Thymus (tissue), 11 donors: ENCODE results near the gene NHLRC3. TPM values are rescaled to one million over a fixed set of nuclear protein-coding genes. Genes with fewer than 3 reads are reported as not detected.
"Not testable (repeated sequence)": the region's sequence is repeated elsewhere in the genome, so short reads cannot be mapped to it uniquely, and the experiment has no call there.

Source experiments
- DNase-seq, 9 donors: peaks; one replicate each; pipeline ENCODE4 v3.0.0-alpha.2; 2013; ENCODE audit warnings: low spot score in 9 of 9, low read depth in 6 of 9, missing footprints in 1 of 9
- H3K27ac ChIP-seq, 2 donors: one replicate each; pipeline ENCODE4 v1.5.1; 2013; ENCODE audit warnings: control low read depth in 1 of 2, low read depth in 1 of 2, low read length in 1 of 2, mild to moderate bottlenecking in 1 of 2, moderate library complexity in 1 of 2
- H3K27me3 ChIP-seq, 2 donors: one replicate each; pipeline ENCODE4 v1.5.1; 2013; ENCODE audit warnings: low read length in 1 of 2; ENCODE audit not compliant: control insufficient read depth in 2 of 2, insufficient read depth in 1 of 2
- H3K36me3 ChIP-seq, 2 donors: one replicate each; pipeline ENCODE4 v1.5.1; 2013; ENCODE audit warnings: low read length in 1 of 2, mild to moderate bottlenecking in 1 of 2, moderate library complexity in 1 of 2; ENCODE audit not compliant: control insufficient read depth in 2 of 2, insufficient read depth in 2 of 2
- H3K4me1 ChIP-seq, 2 donors: one replicate each; pipeline ENCODE4 v1.5.1; 2013; ENCODE audit warnings: low read length in 2 of 2; ENCODE audit not compliant: control insufficient read depth in 2 of 2, insufficient read depth in 2 of 2
- H3K4me3 ChIP-seq, 2 donors: one replicate each; pipeline ENCODE4 v1.5.1; 2013; ENCODE audit warnings: low read length in 2 of 2, control low read depth in 1 of 2, mild to moderate bottlenecking in 1 of 2
- H3K9me3 ChIP-seq, 2 donors: one replicate each; pipeline ENCODE4 v1.5.1; 2013; ENCODE audit warnings: low read length in 1 of 2, mild to moderate bottlenecking in 1 of 2; ENCODE audit not compliant: control insufficient read depth in 2 of 2, insufficient read depth in 1 of 2
- WGBS: extraction: QIAGEN DNeasy Blood & Tissue Kit; methylation state at CpG from one replicate; pipeline ENCODE4 v1.1.7; 2013; 5-methylcytosine and 5-hydroxymethylcytosine counted together
- polyA plus RNA-seq: library from polyadenylated mRNA; stranded (reverse); fragments of 200-250 nt; gene quantifications from one replicate; pipeline ENCODE4 v1.2.3, GENCODE V29; 2013
- total RNA-seq: library from RNA; stranded (reverse); fragments of 120-200 nt; gene quantifications from one replicate; pipeline ENCODE4 v1.2.4, GENCODE V29; 2013
- donor health status: healthy.

The NHLRC3 gene
- total and polyA plus RNA-seq, 2 donors = 16.0 to 19.0 TPM

DNA sequence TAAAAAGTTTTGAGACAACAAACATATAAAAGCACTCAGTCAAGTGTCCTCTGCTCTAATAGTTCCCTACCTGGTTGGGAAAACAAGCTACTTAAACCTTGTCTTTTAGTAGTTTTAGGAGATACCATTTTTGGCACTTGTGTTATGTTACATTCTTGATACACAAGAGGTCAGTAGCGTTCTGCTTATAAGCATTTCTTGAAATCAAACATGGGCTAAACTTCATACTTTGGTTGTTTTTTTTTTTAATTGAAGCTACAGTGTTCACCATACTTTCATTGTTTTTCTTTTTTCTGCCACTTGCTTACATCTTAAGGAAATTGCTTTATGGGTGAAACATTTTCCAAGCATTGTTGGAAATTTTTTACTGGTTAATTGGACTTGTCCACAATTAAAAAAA, 12.9 kb downstream of the NHLRC3 start:
- peak in 3 of 9 donors; percentile 13 to 56 (median 33) for DNase-seq
- H3K4me3 ChIP-seq = no peak overlapping the region
- no peaks in the 10 kb centered on the region for H3K4me1 ChIP-seq
- H3K27ac ChIP-seq = no peak overlapping the region
- no peaks in the 10 kb centered on the region for H3K27me3 ChIP-seq
- H3K9me3 ChIP-seq = no peaks in the 10 kb centered on the region
- H3K36me3 ChIP-seq = peaks cover 0 to 13% of the 10 kb centered on the region in 2 donors
- 81% methylated on average over 1 of the region's 1 CpG for WGBS

DNA sequence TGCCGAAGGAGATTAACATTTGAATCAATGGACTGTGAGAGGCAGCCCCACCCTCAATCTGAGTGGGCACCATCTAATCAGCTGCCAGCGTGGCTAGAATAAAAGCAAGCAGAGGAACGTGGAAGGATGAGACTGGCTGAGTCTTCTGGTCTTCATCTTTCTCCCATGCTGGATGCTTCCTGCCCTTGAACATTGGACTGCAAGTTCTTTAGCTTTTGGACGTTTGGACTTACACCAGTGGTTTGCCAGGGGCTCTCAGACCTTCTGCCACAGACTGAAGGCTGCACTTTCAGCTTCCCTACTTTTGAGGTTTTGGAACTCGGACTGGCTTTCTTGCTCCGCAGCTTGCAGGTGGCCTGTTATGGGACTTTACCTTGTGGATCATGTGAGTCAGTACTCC, 14.7 kb downstream of the NHLRC3 start:
- 96% methylated on average over 6 of the region's 6 CpGs for WGBS

DNA sequence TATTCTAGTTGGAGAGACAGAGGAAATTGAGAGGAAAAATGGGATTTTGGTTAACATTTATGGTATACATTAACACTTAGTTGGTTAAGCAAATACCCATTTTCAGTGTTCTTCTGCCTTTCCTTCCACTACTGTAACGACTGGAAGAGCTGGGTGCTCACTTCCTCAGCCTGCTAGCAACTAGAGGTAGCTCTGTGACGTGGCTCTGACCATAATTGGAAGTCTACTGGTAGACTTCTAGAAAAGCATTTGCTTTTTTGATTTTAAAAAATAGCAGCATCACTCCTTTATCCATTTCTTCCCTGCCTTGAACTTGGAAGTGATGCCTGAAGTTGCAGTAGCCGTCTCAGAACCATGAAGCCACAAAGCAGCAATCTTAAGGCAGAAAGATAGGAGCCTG, 15.9 kb downstream of the NHLRC3 start:
- Histone ChIP-seq H3K4me3 (no peak overlapping the region), H3K4me1 (no peaks in the 10 kb centered on the region), H3K36me3 (peaks cover 0 to 7% of the 10 kb centered on the region in 2 donors), H3K27me3 (no peaks in the 10 kb centered on the region), H3K9me3 (no peaks in the 10 kb centered on the region), H3K27ac (no peak overlapping the region)
- WGBS = 90% methylated on average over 3 of the region's 3 CpGs
- DNase-seq = no peak

More for the DNA sequence above, 14.7 kb downstream of the NHLRC3 start:
- no peaks in the 10 kb centered on the region for H3K27me3 ChIP-seq
- no peak overlapping the region for H3K27ac ChIP-seq
- H3K36me3 ChIP-seq = peaks cover 0 to 10% of the 10 kb centered on the region in 2 donors
- no peaks in the 10 kb centered on the region for H3K9me3 ChIP-seq
- no peak for DNase-seq
- H3K4me3 ChIP-seq = no peak overlapping the region
- H3K4me1 ChIP-seq = no peaks in the 10 kb centered on the region

DNA sequence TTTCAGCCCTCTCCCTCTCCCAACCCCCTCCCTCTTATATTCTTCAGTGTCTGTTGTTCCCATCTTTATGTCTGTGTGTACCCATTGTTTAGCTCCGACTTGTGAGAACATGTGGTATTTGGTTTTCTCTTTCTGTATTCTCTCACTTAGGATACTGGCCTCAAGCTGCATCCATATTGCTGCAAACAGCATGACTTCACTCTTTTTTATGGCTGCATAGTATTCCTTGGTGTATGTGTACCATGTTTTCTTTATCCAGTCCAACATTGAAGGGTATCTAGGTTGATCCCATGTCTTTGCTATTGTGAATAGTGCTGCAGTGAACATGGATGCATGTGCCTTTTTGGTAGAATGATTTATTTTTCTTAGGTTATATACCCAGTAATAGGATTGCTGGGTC, 17.8 kb downstream of the NHLRC3 start:
- Histone ChIP-seq H3K4me3 (no peak overlapping the region), H3K4me1 (no peaks in the 10 kb centered on the region), H3K36me3 (peaks cover 0 to 5% of the 10 kb centered on the region in 2 donors), H3K27me3 (no peaks in the 10 kb centered on the region), H3K9me3 (no peaks in the 10 kb centered on the region), H3K27ac (no peak overlapping the region)
- 98% methylated on average over 1 of the region's 1 CpG for WGBS
- DNase-seq = no peak

DNA sequence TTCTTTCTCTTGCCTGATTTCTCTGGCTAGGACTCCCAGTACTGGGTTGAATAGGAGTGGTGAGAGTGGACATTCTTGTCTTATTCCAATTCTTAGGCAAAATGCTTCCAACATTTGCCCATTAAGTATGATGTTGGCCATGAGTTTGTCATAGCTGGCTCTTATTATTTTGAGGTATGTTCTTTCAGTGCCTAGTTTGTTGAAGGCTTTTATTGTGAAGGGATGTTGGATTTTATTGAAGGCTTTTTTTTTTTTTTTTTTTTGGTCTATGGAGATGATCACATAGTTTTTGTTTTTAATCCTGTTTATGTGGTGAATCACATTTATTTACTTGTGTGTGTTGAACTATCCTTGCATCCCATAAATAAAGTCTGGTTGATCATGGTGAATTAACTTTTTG, 19.8 kb downstream of the NHLRC3 start:
- no peak for DNase-seq
- Histone ChIP-seq H3K4me1 (no peaks in the 10 kb centered on the region), H3K27me3 (no peaks in the 10 kb centered on the region), H3K4me3 (no peak overlapping the region), H3K9me3 (no peaks in the 10 kb centered on the region), H3K36me3 (peaks cover 0 to 4% of the 10 kb centered on the region in 2 donors), H3K27ac (no peak overlapping the region)

DNA sequence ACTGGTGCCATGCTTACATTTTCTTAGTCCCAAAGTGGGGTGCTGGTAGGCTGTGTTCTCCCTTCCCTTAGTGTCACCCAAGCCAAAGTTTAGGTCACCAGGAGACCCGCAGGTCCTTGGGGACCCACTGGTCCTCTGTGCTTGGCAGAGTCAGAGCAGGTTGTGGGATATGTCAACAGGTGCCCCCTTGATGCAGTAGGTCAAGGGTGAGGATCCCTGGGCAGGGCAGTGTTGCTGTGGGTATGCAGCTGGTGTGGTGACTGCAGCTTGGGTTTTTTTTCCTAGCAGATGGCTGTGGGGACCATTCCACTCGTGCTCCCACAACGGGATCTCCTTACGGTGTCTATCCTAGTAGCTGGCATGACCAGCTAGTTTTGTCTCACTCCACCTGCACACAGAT, 23.7 kb downstream of the NHLRC3 start:
- Histone ChIP-seq H3K4me3 (no peak overlapping the region), H3K9me3 (no peaks in the 10 kb centered on the region), H3K27ac (no peak overlapping the region), H3K36me3 (no peaks in the 10 kb centered on the region), H3K27me3 (no peaks in the 10 kb centered on the region), H3K4me1 (no peaks in the 10 kb centered on the region)
- WGBS = 98% methylated on average over 4 of the region's 4 CpGs
- no peak for DNase-seq

DNA sequence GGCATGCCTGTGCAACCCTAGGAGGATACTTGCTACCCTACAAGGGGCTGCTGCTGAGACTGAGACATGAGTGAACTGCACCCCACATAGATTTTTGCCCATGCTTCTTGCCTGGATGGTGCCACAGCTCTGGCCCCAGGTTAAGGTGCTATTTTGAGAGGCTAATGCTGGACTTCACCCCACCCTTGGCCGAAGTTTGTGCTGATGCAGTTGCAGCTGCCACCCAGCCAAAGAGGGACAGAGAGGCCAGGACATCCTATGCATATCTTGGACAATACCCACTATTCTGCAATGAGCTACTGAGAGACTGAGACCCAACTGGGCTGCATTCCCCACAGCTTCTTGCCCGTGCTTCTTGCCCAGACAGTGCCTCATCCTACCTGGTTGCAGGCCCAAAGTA, 34.6 kb downstream of the NHLRC3 start:
- no peak for DNase-seq
- Histone ChIP-seq H3K27ac (no peak overlapping the region), H3K9me3 (no peaks in the 10 kb centered on the region), H3K4me1 (no peaks in the 10 kb centered on the region), H3K36me3 (no peaks in the 10 kb centered on the region), H3K27me3 (no peaks in the 10 kb centered on the region), H3K4me3 (no peak overlapping the region)
- WGBS = 95% methylated on average over 2 of the region's 2 CpGs

DNA sequence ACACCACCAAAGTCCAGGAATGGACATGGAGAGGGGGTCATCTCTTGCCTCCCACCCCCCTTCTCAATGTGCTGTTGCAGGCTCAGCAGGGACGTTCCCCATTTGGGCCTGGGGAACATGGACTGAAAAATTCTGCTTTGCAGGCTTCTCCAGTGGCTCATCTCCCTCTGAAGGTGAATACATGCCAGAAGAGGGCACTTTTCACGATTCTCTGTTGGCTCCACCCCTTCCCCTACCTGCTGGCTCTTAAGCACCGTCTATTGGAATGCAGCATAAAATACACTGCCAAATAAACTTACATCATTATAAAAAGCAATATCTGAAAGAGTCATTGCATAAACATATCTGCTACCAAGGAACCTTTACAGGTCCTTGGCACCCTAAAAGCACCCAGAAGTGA, 35.7 kb downstream of the NHLRC3 start:
- WGBS = 67% methylated on average over 3 of the region's 3 CpGs
- Histone ChIP-seq H3K27me3 (no peaks in the 10 kb centered on the region), H3K36me3 (no peaks in the 10 kb centered on the region), H3K4me1 (no peaks in the 10 kb centered on the region), H3K27ac (no peak overlapping the region), H3K9me3 (no peaks in the 10 kb centered on the region), H3K4me3 (no peak overlapping the region)
- DNase-seq = no peak

DNA sequence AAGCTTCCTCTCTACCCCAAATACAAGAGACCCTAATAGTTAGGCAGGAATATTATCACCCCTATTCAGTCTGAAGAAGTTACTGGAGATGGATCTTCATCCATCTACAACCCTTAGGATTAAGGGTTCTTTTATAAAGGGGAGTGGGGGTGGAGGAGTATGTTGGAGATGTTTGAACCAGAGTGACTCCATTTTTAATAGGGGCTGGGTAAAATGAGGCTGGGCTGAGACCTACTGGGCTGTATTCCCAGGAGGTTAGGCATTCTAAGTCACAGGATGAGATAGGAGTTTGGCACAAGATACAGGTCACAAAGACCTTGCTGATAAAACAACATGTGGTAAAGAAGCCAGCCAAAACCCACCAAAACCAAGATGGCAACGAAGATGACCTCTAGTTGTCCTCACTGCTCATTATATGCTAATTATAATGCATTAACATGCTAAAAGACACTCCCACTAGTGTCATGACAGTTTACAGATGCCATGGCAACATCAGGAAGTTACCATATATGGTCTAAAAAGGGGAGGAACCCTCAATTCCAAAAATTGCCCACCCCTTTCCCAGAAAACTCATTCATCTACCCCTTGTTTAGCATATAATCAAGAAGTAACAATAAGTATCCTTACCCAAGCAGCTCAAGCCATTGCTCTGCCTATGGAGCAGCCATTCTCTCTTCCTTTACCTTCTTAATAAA, 48.1 kb downstream of the NHLRC3 start:
- whole genome bisulfite sequencing = 62% methylated on average over 1 of the region's 1 CpG

More for the DNA sequence above, 48.1 kb downstream of the NHLRC3 start:
- H3K27me3 ChIP-seq, H3K4me3 ChIP-seq, H3K9me3 ChIP-seq, DNase-seq, H3K27ac ChIP-seq, H3K36me3 ChIP-seq, H3K4me1 ChIP-seq: not testable (repeated sequence)
